ENCODE measurements around the gene CEP170. TPM values are rescaled to one million over a fixed set of nuclear protein-coding genes. Genes with fewer than 3 reads are reported as not detected.
A peak's percentile ranks its signal among the peaks of the same experiment; 100 is the strongest.

CEP170 gene
- polyA plus RNA-seq, 3 donors, result 13.7 to 44.5 (median 17.4) TPM

- WGBS (ENCODE audit: insufficient coverage), result no CpG with 5 or more reads among the region's 4 CpGs
- DNase-seq, result no peak
- Mint-ChIP-seq H3K36me3 (peaks cover 68 to 77% of the 10 kb centered on the region in 2 donors), H3K27me3 (ENCODE audit: low read depth in 3 of 3) (no peaks in the 10 kb centered on the region), H3K9me3 (peaks cover 9 to 17% (median 14%) of the 10 kb centered on the region in 7 donors), H3K4me3 (no peak overlapping the region), H3K27ac (peak overlapping the region in 5 of 7 donors; percentile 10 to 84 (median 64)), H3K4me1 (peaks cover 5% of the 10 kb centered on the region)
- Histone ChIP-seq H3K4me2 (replicated peaks; ENCODE audit: extremely low read depth, low read length, poor library complexity, severe bottlenecking) (no peak overlapping the region), H4K20me1 (ENCODE audit: insufficient read depth, low read length) (no peaks in the 10 kb centered on the region), H3K4me1 (ENCODE audit: control insufficient read depth in 1 of 2, insufficient read depth in 2 of 2, low read length in 2 of 2) (peaks cover 2% of the 10 kb centered on the region in 2 donors), H3K4me3 (replicated peaks in 1 of 3; ENCODE audit: low read depth in 2 of 3, low read length in 3 of 3) (no peak overlapping the region), H3K9ac (ENCODE audit: insufficient read depth, low read length, poor library complexity, severe bottlenecking) (no peak overlapping the region), H3K36me3 (replicated peaks in 1 of 2; ENCODE audit: control insufficient read depth in 1 of 2, insufficient read depth in 2 of 2, low read length in 2 of 2) (peaks cover 19 to 75% of the 10 kb centered on the region in 2 donors), H3K27me3 (ENCODE audit: control insufficient read depth in 2 of 2, insufficient read depth in 2 of 2, low read length in 2 of 2) (no peaks in the 10 kb centered on the region), H3K9me3 (replicated peaks in 1 of 2; ENCODE audit: control insufficient read depth in 1 of 2, insufficient read depth in 1 of 2, low read length in 2 of 2) (peaks cover 3 to 14% of the 10 kb centered on the region in 2 donors), H3K27ac (ENCODE audit: low read depth in 1 of 2, low read length in 2 of 2) (no peak overlapping the region), H3K79me2 (ENCODE audit: insufficient read depth, low read length) (peaks cover 20% of the 10 kb centered on the region), H2AFZ (ENCODE audit: insufficient read depth, low read depth, low read length, poor library complexity, severe bottlenecking) (no peak overlapping the region)
- intact Hi-C loops (cut with micrococcal nuclease), result no loop called here
- no peak for TF ChIP-seq CTCF (IDR thresholded peaks at IDR 0.05)
Measured at GRCh38 chr1:243293941-243294722, 39.1 kb upstream of the CEP170 start.

GRCh38 chr1:243292117-243292516 lies 37.0 kb upstream of the CEP170 start:
- no peak overlapping the region for H2AFZ ChIP-seq (ENCODE audit: insufficient read depth, low read depth, low read length, poor library complexity, severe bottlenecking)
- Mint-ChIP-seq H3K9me3 (peaks cover 9 to 17% (median 12%) of the 10 kb centered on the region in 7 donors), H3K27me3 (ENCODE audit: low read depth in 3 of 3) (no peaks in the 10 kb centered on the region), H3K36me3 (peaks cover 60 to 64% of the 10 kb centered on the region in 2 donors), H3K4me3 (no peak overlapping the region), H3K27ac (peak overlapping the region in 3 of 7 donors; percentile 38 to 77 (median 41)), H3K4me1 (peaks cover 24% of the 10 kb centered on the region)
- no peak overlapping the region for H3K9ac ChIP-seq (ENCODE audit: insufficient read depth, low read length, poor library complexity, severe bottlenecking)
- peaks cover 14 to 60% of the 10 kb centered on the region in 2 donors for H3K36me3 ChIP-seq (replicated peaks in 1 of 2; ENCODE audit: control insufficient read depth in 1 of 2, insufficient read depth in 2 of 2, low read length in 2 of 2)
- H3K4me2 ChIP-seq (replicated peaks; ENCODE audit: extremely low read depth, low read length, poor library complexity, severe bottlenecking), result no peak overlapping the region
- no peak for DNase-seq
- H3K27ac ChIP-seq (ENCODE audit: low read depth in 1 of 2, low read length in 2 of 2), result no peak overlapping the region
- intact Hi-C loops (cut with micrococcal nuclease), result no loop called here
- H4K20me1 ChIP-seq (ENCODE audit: insufficient read depth, low read length), result no peaks in the 10 kb centered on the region
- H3K9me3 ChIP-seq (replicated peaks in 1 of 2; ENCODE audit: control insufficient read depth in 1 of 2, insufficient read depth in 1 of 2, low read length in 2 of 2), result peaks cover 3 to 14% of the 10 kb centered on the region in 2 donors
- peaks cover 17 to 19% of the 10 kb centered on the region in 2 donors for H3K4me1 ChIP-seq (ENCODE audit: control insufficient read depth in 1 of 2, insufficient read depth in 2 of 2, low read length in 2 of 2)
- no peaks in the 10 kb centered on the region for H3K27me3 ChIP-seq (ENCODE audit: control insufficient read depth in 2 of 2, insufficient read depth in 2 of 2, low read length in 2 of 2)
- no peak for TF ChIP-seq CTCF (IDR thresholded peaks at IDR 0.05)
- H3K4me3 ChIP-seq (replicated peaks in 1 of 3; ENCODE audit: low read depth in 2 of 3, low read length in 3 of 3), result no peak overlapping the region
- WGBS (ENCODE audit: insufficient coverage), result no CpG with 5 or more reads among the region's 5 CpGs
- H3K79me2 ChIP-seq (ENCODE audit: insufficient read depth, low read length), result peaks cover 24% of the 10 kb centered on the region
